GM12873 (cell line): ENCODE results near the gene LMOD2.

Source experiments
- TF ChIP-seq, protein P1 (sequence below): IDR thresholded peaks from 2 replicates; pipeline ENCODE4 v1.5.1; 2012; ENCODE audit warnings: low read depth, mild to moderate bottlenecking, moderate library complexity, low read length, control low read depth; ENCODE audit not compliant: insufficient read depth; ENCODE audit errors: missing control alignments

LMOD2 gene, protein sequence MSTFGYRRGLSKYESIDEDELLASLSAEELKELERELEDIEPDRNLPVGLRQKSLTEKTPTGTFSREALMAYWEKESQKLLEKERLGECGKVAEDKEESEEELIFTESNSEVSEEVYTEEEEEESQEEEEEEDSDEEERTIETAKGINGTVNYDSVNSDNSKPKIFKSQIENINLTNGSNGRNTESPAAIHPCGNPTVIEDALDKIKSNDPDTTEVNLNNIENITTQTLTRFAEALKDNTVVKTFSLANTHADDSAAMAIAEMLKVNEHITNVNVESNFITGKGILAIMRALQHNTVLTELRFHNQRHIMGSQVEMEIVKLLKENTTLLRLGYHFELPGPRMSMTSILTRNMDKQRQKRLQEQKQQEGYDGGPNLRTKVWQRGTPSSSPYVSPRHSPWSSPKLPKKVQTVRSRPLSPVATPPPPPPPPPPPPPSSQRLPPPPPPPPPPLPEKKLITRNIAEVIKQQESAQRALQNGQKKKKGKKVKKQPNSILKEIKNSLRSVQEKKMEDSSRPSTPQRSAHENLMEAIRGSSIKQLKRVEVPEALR

DNA sequence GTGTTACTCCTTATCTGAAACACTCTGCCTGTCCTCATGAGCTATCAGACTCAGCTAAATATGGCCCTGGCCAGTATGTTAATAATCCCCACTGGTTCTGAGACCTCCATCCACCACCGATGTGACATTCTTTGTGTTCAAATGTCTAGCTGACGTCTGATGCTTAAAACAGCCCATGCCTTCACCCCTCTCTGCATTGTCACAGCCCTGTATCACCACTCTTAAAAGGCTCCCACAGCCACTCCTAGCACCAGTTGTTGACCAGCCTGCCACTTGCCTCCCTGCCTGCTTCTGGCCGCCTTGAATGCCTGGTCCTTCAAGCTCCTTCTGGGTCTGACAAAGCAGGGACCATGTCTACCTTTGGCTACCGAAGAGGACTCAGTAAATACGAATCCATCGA lies at the start of gene LMOD2:
LMOD2 (plus strand) TSS at position 253 of the 400 bp plus-strand sequence; CDS start at position 351, 98 bp downstream.
- TF ChIP-seq, protein P1, sequence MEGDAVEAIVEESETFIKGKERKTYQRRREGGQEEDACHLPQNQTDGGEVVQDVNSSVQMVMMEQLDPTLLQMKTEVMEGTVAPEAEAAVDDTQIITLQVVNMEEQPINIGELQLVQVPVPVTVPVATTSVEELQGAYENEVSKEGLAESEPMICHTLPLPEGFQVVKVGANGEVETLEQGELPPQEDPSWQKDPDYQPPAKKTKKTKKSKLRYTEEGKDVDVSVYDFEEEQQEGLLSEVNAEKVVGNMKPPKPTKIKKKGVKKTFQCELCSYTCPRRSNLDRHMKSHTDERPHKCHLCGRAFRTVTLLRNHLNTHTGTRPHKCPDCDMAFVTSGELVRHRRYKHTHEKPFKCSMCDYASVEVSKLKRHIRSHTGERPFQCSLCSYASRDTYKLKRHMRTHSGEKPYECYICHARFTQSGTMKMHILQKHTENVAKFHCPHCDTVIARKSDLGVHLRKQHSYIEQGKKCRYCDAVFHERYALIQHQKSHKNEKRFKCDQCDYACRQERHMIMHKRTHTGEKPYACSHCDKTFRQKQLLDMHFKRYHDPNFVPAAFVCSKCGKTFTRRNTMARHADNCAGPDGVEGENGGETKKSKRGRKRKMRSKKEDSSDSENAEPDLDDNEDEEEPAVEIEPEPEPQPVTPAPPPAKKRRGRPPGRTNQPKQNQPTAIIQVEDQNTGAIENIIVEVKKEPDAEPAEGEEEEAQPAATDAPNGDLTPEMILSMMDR = no peak

- TF ChIP-seq, protein P1 = no peak
These were observed 48.2 kb upstream of the LMOD2 start for GRCh38 chr7:123607423-123607975.

DNA sequence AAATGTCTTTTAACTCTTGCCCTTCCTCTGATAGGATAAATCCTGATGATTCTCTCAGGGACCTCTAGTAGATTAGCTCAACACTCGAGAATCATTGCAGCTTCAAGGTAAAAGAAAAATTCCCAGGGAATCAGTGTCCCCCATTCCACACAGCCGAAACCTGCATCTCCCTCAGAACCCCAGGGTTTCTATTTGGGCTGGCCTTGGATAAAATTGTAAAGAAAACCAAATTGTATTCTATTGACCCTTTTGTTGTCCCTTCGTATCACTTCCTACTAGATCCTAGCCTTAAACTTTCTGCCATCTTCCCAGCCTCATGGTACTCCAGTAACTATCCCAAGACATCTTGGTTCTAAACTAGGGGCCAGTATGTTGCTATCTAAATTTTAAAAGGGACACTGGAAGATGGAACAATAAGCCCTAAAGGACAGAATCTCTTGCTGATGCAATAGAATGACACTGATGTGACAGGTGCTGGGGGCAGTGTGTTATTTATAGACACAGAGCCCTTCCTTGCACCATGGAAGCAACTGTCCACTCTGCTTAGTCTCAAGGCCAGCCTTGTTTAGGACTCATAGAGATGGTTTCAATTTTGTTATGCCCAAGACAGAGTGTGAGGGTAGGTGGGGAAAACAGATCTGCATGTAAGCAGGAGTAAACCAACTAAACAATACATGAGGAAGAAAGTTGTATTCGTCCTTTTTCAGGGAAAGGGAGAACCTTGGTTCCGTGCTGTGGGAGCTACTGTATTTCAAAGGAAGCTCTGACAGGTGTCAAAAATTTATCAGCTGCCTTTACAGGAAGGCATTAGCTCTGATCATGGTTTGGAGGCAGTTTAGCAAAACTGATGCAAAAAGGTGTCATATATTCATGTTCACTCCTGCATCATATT lies 46.4 kb upstream of the LMOD2 start:
- TF ChIP-seq, protein P1 = no peak

GRCh38 chr7:123609883-123610239 lies 45.8 kb upstream of the LMOD2 start:
- TF ChIP-seq, protein P1 = no peak

DNA sequence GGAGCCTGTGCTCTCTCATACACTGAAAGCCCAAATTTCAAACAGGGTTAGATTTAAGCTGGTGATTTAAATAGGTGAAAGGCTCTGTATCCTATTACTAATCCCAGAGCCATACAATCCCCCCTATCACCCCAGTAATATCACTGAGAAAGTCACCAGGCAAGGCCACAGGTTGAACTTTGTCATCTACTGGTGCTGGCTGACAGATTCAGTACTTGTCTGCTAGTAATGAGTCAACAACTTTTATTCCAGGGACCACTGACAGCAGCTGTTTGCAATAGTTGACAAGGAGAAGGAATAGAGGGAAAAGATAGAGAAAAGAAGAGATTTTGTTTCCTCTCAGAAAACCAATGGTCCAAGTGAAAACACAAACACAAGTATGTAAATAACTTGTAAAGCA lies 43.6 kb upstream of the LMOD2 start:
- TF ChIP-seq, protein P1 = no peak

DNA sequence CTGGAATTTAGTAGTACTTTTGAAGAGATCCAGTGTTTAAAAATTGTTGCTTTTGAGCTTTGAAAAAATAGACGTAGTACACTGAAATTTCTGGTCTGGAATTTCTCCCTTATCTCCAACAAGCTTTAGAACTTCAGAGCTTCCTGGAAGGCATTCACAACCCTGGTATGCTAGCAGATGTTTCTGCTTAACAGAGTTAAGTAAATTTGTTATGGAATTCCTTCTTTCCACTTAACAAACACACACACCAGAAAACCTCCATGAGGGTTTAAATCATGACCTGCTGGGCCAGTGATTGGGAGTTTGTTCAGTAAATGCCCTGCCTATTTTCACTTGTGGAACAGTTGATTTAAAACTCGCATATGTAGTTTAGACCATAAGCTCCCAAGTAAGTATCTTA lies 40.3 kb upstream of the LMOD2 start:
- TF ChIP-seq, protein P1 = no peak
